Esophagus (tissue), 2 donors: ENCODE results near the gene BCL2L2. TPM values are rescaled to one million over a fixed set of nuclear protein-coding genes. Genes with fewer than 3 reads are reported as not detected.

ENCODE experiments used
- H3K27ac ChIP-seq, 2 donors: one replicate each; pipeline ENCODE4 v1.5.1; 2013; ENCODE audit warnings: low read depth in 2 of 2, mild to moderate bottlenecking in 2 of 2, inconsistent platforms in 1 of 2, low read length in 1 of 2, moderate library complexity in 1 of 2
- H3K27me3 ChIP-seq, 2 donors: one replicate each; pipeline ENCODE4 v1.6.1; 2013; ENCODE audit warnings: low read length in 2 of 2, control low read depth in 1 of 2, mild to moderate bottlenecking in 1 of 2; ENCODE audit not compliant: insufficient read depth in 2 of 2, control insufficient read depth in 1 of 2
- H3K36me3 ChIP-seq, 2 donors: one replicate each; pipeline ENCODE4 v1.6.1; 2013; ENCODE audit warnings: low read length in 1 of 2; ENCODE audit not compliant: control insufficient read depth in 2 of 2, insufficient read depth in 2 of 2
- H3K4me1 ChIP-seq, 2 donors: one replicate each; pipeline ENCODE4 v1.6.1; 2013; ENCODE audit warnings: low read length in 1 of 2; ENCODE audit not compliant: control insufficient read depth in 2 of 2, insufficient read depth in 2 of 2
- H3K4me3 ChIP-seq, 2 donors: one replicate each; pipeline ENCODE4 v1.5.1; 2013; ENCODE audit warnings: low read length in 2 of 2, mild to moderate bottlenecking in 2 of 2, low read depth in 1 of 2, moderate library complexity in 1 of 2
- H3K9me3 ChIP-seq, 2 donors: one replicate each; pipeline ENCODE4 v1.6.1; 2013; ENCODE audit warnings: mild to moderate bottlenecking in 2 of 2, low read depth in 1 of 2, low read length in 1 of 2, moderate library complexity in 1 of 2; ENCODE audit not compliant: control insufficient read depth in 2 of 2, insufficient read depth in 1 of 2
- WGBS, 2 donors: extraction: QIAGEN DNeasy Blood & Tissue Kit; methylation state at CpG; one replicate each; pipeline ENCODE4 v1.1.7; 2013; 5-methylcytosine and 5-hydroxymethylcytosine counted together
- polyA plus RNA-seq, 2 donors: library from polyadenylated mRNA; stranded (reverse); fragments of 200-250 nt; gene quantifications; one replicate each; pipeline ENCODE4 v1.2.3, GENCODE V29; 2013
- donor health status: healthy with polysubstance abuse.
- donor health status: Bipolar disorder and iron deficiency.

Gene BCL2L2
- polyA plus RNA-seq, 2 donors: 28.0 to 35.0 TPM

GRCh38 chr14:23308721-23309445 is 2.2 kb downstream of the BCL2L2 start:
- Histone ChIP-seq H3K4me3 (peak overlapping the region in 1 of 2 donors; percentile 33), H3K27ac (peak overlapping the region in 1 of 2 donors; percentile 70), H3K36me3 (peaks cover 0 to 4% of the 10 kb centered on the region in 2 donors), H3K4me1 (peaks cover 14 to 15% of the 10 kb centered on the region in 2 donors), H3K27me3 (no peaks in the 10 kb centered on the region), H3K9me3 (no peaks in the 10 kb centered on the region)
- WGBS, 2 donors: 68 to 70% methylated on average over 17 of the region's 17 CpGs

- Histone ChIP-seq H3K4me3 (no peak overlapping the region), H3K9me3 (no peaks in the 10 kb centered on the region), H3K36me3 (peaks cover 0 to 4% of the 10 kb centered on the region in 2 donors), H3K27ac (no peak overlapping the region), H3K4me1 (peaks cover 14 to 15% of the 10 kb centered on the region in 2 donors), H3K27me3 (no peaks in the 10 kb centered on the region)
- WGBS, 2 donors: 94 to 96% methylated on average over 1 of the region's 1 CpG
Measured at GRCh38 chr14:23310546-23310945, 3.9 kb downstream of the BCL2L2 start.

GRCh38 chr14:23316300-23316699 is 9.7 kb downstream of the BCL2L2 start:
- 85 to 89% methylated on average over 5 of the region's 5 CpGs for WGBS, 2 donors
- Histone ChIP-seq H3K4me1 (peaks cover 3 to 5% of the 10 kb centered on the region in 2 donors), H3K27me3 (no peaks in the 10 kb centered on the region), H3K9me3 (no peaks in the 10 kb centered on the region), H3K36me3 (no peaks in the 10 kb centered on the region), H3K27ac (no peak overlapping the region), H3K4me3 (no peak overlapping the region)

- peaks cover 3 to 5% of the 10 kb centered on the region in 2 donors for H3K4me1 ChIP-seq
- 88% methylated on average over 17 of the region's 17 CpGs for WGBS, 2 donors
- peak overlapping the region; percentile 92 to 99 for H3K27ac ChIP-seq
- peak overlapping the region; percentile 32 to 41 for H3K4me3 ChIP-seq
- no peaks in the 10 kb centered on the region for H3K9me3 ChIP-seq
- H3K27me3 ChIP-seq: no peaks in the 10 kb centered on the region
- peaks cover 4 to 13% of the 10 kb centered on the region in 2 donors for H3K36me3 ChIP-seq
Measured at GRCh38 chr14:23319746-23320583, 13.3 kb downstream of the BCL2L2 start.

GRCh38 chr14:23320584-23321571 is 14.2 kb downstream of the BCL2L2 start, which contains the start of gene PABPN1:
Gene PABPN1, plus strand, starts transcription at chr14:23321457. Its CDS starts 13 bp downstream, at chr14:23321470.
- Histone ChIP-seq H3K36me3 (peaks cover 4 to 18% of the 10 kb centered on the region in 2 donors), H3K4me3 (peak within 1 kb of the TSS; percentile 76 to 89), H3K4me1 (peaks cover 3 to 5% of the 10 kb centered on the region in 2 donors), H3K9me3 (no peaks in the 10 kb centered on the region), H3K27ac (peak within 1 kb of the TSS; percentile 92 to 99), H3K27me3 (no peaks in the 10 kb centered on the region)
- 4% methylated on average over 60 to 63 of the region's 63 CpGs for WGBS, 2 donors

- H3K9me3 ChIP-seq: no peaks in the 10 kb centered on the region
- H3K27ac ChIP-seq: peak overlapping the region; percentile 92 to 96
- 0 to 1% methylated on average over 48 to 64 of the region's 64 CpGs for WGBS, 2 donors
- H3K4me1 ChIP-seq: peaks cover 3 to 5% of the 10 kb centered on the region in 2 donors
- no peaks in the 10 kb centered on the region for H3K27me3 ChIP-seq
- H3K4me3 ChIP-seq: peak overlapping the region; percentile 76 to 89
- H3K36me3 ChIP-seq: peaks cover 4 to 18% of the 10 kb centered on the region in 2 donors
Measured at GRCh38 chr14:23321572-23322547, 15.2 kb downstream of the BCL2L2 start.

- H3K4me1 ChIP-seq: peaks cover 3 to 5% of the 10 kb centered on the region in 2 donors
- 40 to 44% methylated on average over 10 of the region's 10 CpGs for WGBS, 2 donors
- no peak overlapping the region for H3K27ac ChIP-seq
- H3K9me3 ChIP-seq: no peaks in the 10 kb centered on the region
- H3K4me3 ChIP-seq: peak overlapping the region; percentile 76 to 89
- H3K36me3 ChIP-seq: peaks cover 4 to 18% of the 10 kb centered on the region in 2 donors
- H3K27me3 ChIP-seq: no peaks in the 10 kb centered on the region
Measured at GRCh38 chr14:23322568-23323517, 16.2 kb downstream of the BCL2L2 start.
